Endothelial cell of umbilical vein (primary cell): ENCODE data around the gene CTDP1. TPM values are rescaled to one million over a fixed set of nuclear protein-coding genes. Genes with fewer than 3 reads are reported as not detected.

ENCODE experiments used
- BruUV-seq: library from RNA; stranded (reverse); fragments of 400-500 nt; replicated peaks from 2 replicates; lab custom pipeline; 2021; lab: Mats Ljungman, UMichigan
- CTCF ChIA-PET: fragments of 300-600, 350-600 bp; sonication (Branson Sonifier 250); formaldehyde crosslinking; loops from one replicate; lab custom pipeline; 2021; ENCODE audit warnings: antibody characterized with exemption, inconsistent platforms; lab: Charles Lee
- POLR2A ChIA-PET: fragments of 300-600, 350-600 bp; sonication (Branson Sonifier 250); formaldehyde crosslinking; loops from one replicate; lab custom pipeline; 2021; ENCODE audit warnings: antibody characterized with exemption, inconsistent platforms; lab: Charles Lee
- DNase-seq: peaks from one replicate; pipeline ENCODE4 v3.0.0-alpha.2; 2011; ENCODE audit warnings: low read depth, low spot score
- FAIRE-seq: peaks from 2 replicates; lab custom pipeline; 2011; peaks lifted over from hg19 to GRCh38; lab: Jason Lieb, UNC
- H2AFZ ChIP-seq: 2 replicates; pipeline ENCODE4 v1.6.0; 2012; ENCODE audit warnings: low read depth, low read length, control low read depth, inconsistent platforms
- H3K27ac ChIP-seq: 2 replicates; pipeline ENCODE4 v1.5.1; 2011; ENCODE audit warnings: low read depth, mild to moderate bottlenecking, control low read depth, low read length, moderate library complexity; ENCODE audit not compliant: insufficient read depth
- H3K27me3 ChIP-seq, 2 experiments: 2 replicates each; pipeline versions ENCODE4 v1.6.0 to v1.6.1; 2011; ENCODE audit warnings: low read length in 2 of 2, mixed read lengths in 1 of 2; ENCODE audit not compliant: control insufficient read depth in 2 of 2, insufficient read depth in 2 of 2
- H3K36me3 ChIP-seq, 2 experiments: 2 replicates in 1 of 2; 3 replicates in 1 of 2; pipeline ENCODE4 v1.5.1; 2011; ENCODE audit warnings: low read length in 2 of 2, mild to moderate bottlenecking in 1 of 2, moderate library complexity in 1 of 2; ENCODE audit not compliant: control insufficient read depth in 2 of 2, insufficient read depth in 2 of 2; ENCODE audit errors: extremely low read depth in 1 of 2
- H3K4me1 ChIP-seq: 3 replicates; pipeline ENCODE4 v1.5.1; 2011; ENCODE audit warnings: mild to moderate bottlenecking, low read length; ENCODE audit not compliant: control insufficient read depth, insufficient read depth; ENCODE audit errors: extremely low read depth
- H3K4me2 ChIP-seq: 2 replicates; pipeline ENCODE4 v1.6.1; 2011; ENCODE audit warnings: low read length, control low read depth, mixed read lengths; ENCODE audit not compliant: insufficient read depth
- H3K4me3 ChIP-seq, 3 experiments: fragments of 200-600 bp in 1 of 3; sonication (generic), shearing (Covaris generic) in 1 of 3; replicated peaks in 1 of 3; 2 replicates each; pipeline ENCODE4 v1.5.1; 2011 to 2016; ENCODE audit warnings: control low read depth in 3 of 3, low read length in 3 of 3, mild to moderate bottlenecking in 2 of 3, inconsistent platforms in 1 of 3, low read depth in 1 of 3, moderate library complexity in 1 of 3; ENCODE audit not compliant: insufficient read depth in 1 of 3
- H3K79me2 ChIP-seq: 2 replicates; pipeline ENCODE4 v1.6.0; 2012; ENCODE audit warnings: low read length, inconsistent platforms; ENCODE audit not compliant: control insufficient read depth, insufficient read depth
- H3K9ac ChIP-seq: replicated peaks from 2 replicates; pipeline ENCODE3; 2011; ENCODE audit warnings: low read length, control low read depth; ENCODE audit not compliant: insufficient read depth; ENCODE audit errors: extremely low read depth
- H3K9me1 ChIP-seq: replicated peaks from 3 replicates; pipeline ENCODE4 v1.6.0; 2011; ENCODE audit warnings: mild to moderate bottlenecking, low read length; ENCODE audit not compliant: control insufficient read depth, insufficient read depth; ENCODE audit errors: extremely low read depth
- H3K9me3 ChIP-seq: replicated peaks from 2 replicates; pipeline ENCODE4 v1.5.1; 2012; ENCODE audit warnings: low read length, inconsistent platforms; ENCODE audit not compliant: control insufficient read depth, insufficient read depth
- H4K20me1 ChIP-seq: replicated peaks from 2 replicates; pipeline ENCODE3; 2011; ENCODE audit warnings: mild to moderate bottlenecking, low read length; ENCODE audit not compliant: control insufficient read depth, insufficient read depth; ENCODE audit errors: extremely low read depth
- CTCF ChIP-seq, 2 donors: IDR thresholded peaks; 1 replicate in 1 of 2; 2 replicates in 1 of 2; pipeline ENCODE4 v1.5.1; 2011; ENCODE audit warnings: low read length in 2 of 2, mild to moderate bottlenecking in 2 of 2, moderate library complexity in 2 of 2, control low read depth in 1 of 2, inconsistent platforms in 1 of 2, low read depth in 1 of 2; ENCODE audit not compliant: insufficient read depth in 1 of 2; ENCODE audit errors: extremely low read depth in 1 of 2
- EZH2 ChIP-seq: IDR thresholded peaks from 2 replicates; pipeline ENCODE4 v1.6.1; 2012; ENCODE audit warnings: borderline replicate concordance, low read depth, mild to moderate bottlenecking, moderate library complexity, low read length, inconsistent platforms; ENCODE audit not compliant: severe bottlenecking
- FOS ChIP-seq: IDR thresholded peaks from 2 replicates; pipeline ENCODE4 v1.6.1; 2011; ENCODE audit warnings: mild to moderate bottlenecking, low read length, moderate library complexity, borderline replicate concordance; ENCODE audit not compliant: insufficient read depth
- GATA2 ChIP-seq: IDR thresholded peaks from 2 replicates; pipeline ENCODE4 v1.7.0; 2011; ENCODE audit warnings: low read depth, mild to moderate bottlenecking, moderate library complexity, mixed read lengths, low read length; ENCODE audit not compliant: insufficient read length, insufficient read depth
- JUN ChIP-seq: IDR thresholded peaks from 2 replicates; pipeline ENCODE4 v1.6.1; 2011; ENCODE audit warnings: borderline replicate concordance, low read depth; ENCODE audit not compliant: insufficient read length, insufficient read depth
- MYC ChIP-seq: IDR thresholded peaks from one replicate; pipeline ENCODE4 v1.6.1; 2011; ENCODE audit warnings: mild to moderate bottlenecking, low read depth, low read length
- POLR2A ChIP-seq: IDR thresholded peaks from 2 replicates; pipeline ENCODE4 v1.6.1; 2012; ENCODE audit warnings: low read depth, mild to moderate bottlenecking, control low read depth, low read length
- POLR2AphosphoS5 ChIP-seq: IDR thresholded peaks from 2 replicates; pipeline ENCODE4 v1.6.1; 2012; ENCODE audit warnings: low read depth, mild to moderate bottlenecking, control low read depth, low read length, moderate library complexity; ENCODE audit not compliant: insufficient read depth
- dilution Hi-C: fragments of 300-500 bp; cut with MboI; formaldehyde crosslinking; loops from one replicate; pipeline ENCODE4 v1.15.0; 2019; ENCODE audit warnings: low sequenced_read_pairs; ENCODE audit not compliant: extremely low pct_ligation_motif_present
- intact Hi-C: fragments of 100-400 bp; cut with micrococcal nuclease; formaldehyde crosslinking; loops from one replicate; pipeline ENCODE4 v1.10.0; 2022
- polyA plus RNA-seq, 4 experiments: library from polyadenylated mRNA; depleted of rRNA in 3 of 4; stranded (reverse) in 3 of 4; unstranded in 1 of 4; fragments of >200 nt; gene quantifications; 2 replicates each; pipeline versions ENCODE4 v1.2.1 to v1.2.3, GENCODE V29; 2011 to 2012; ENCODE audit warnings: missing spikeins in 1 of 4
- total RNA-seq: library from RNA; stranded (reverse); gene quantifications from 2 replicates; pipeline ENCODE4 v1.2.3, GENCODE V29; 2021
- TF ChIP-seq, protein P1 (sequence below): IDR thresholded peaks from 2 replicates; pipeline ENCODE4 v1.6.1; 2011; ENCODE audit not compliant: insufficient read depth, insufficient read length

CTDP1 gene
- total and polyA plus RNA-seq, 2 donors (not counting 3 experiments of a cell fraction or from before 2014, with no cell fraction given) = 15.3 to 27.6 TPM

DNA sequence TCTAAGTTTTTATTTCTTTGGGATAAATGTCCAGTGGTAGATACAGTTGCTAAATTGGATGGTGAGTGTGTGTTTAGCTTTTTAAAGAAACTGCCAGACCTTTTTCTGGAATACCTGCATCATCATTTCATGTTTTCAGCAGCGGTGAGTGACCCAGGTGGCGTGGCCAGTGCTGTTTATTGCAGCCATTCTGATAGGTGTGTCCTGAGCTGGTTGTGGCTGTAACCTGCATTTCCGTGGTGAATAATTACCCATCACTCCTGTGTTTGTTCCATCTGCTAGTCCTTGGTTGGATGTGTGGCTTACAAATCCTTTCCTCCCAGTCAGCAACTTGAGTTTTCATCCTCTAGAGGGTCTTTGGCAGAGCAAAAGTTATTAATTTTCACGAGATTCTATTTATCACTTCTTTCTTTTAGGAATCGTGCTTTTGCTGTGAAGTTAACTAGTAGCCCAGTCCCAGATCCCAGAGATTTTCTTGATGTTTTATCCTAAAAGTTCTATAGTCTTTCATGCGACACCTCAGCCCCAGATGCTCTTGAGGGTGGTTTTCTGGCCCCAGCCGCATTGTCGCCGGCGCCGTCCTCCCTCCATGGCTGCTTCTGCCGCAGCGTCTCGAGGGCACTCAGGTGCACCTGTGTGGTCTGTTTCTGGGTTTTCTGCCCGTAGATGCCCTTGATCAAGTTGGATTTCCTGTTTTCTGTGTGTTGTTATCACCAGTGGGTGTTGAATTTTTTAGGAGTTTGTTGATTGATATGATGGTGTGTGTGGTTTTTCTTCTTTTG, 44.9 kb downstream of the CTDP1 start:
- Histone ChIP-seq H3K9me3 (no peaks in the 10 kb centered on the region), H3K36me3 (peaks cover 0 to 12% of the 10 kb centered on the region in 2 experiments), H3K9me1 (no peaks in the 10 kb centered on the region), H3K4me2 (no peak overlapping the region), H3K4me3 (no peak overlapping the region), H3K9ac (no peak overlapping the region), H3K27me3 (no peaks in the 10 kb centered on the region), H4K20me1 (no peaks in the 10 kb centered on the region), H3K4me1 (no peaks in the 10 kb centered on the region), H3K79me2 (peaks cover 2% of the 10 kb centered on the region), H3K27ac (no peak overlapping the region), H2AFZ (no peak overlapping the region)
- ChIA-PET POLR2A (no interaction called here), CTCF (no interaction called here)
- TF ChIP-seq EZH2 (no peak), POLR2AphosphoS5 (no peak)
- DNase-seq = no peak
- no peak for FAIRE-seq
- intact Hi-C loops (no loop called here), dilution Hi-C loops (no loop called here)
- no TSS peak for BruUV-seq

DNA sequence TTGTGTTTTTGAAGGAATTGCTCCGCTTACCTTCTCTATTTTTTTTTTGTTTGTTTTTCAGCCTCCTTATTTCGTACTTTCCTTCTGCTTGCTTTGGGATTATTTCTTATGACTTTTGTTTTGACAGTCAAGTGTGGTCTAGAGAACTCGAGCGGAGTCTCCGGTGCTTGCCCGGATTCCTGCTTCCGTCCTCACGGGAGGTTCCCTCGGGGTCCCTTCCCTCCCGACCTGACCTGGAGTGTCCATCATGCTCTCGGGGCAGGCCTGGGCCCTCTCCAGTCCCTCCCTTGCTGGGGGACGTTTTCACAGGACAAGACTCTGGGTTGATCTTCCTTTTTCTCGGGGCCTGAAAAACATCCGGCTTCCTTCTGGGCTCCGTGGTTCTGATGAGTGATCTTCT, 45.9 kb downstream of the CTDP1 start:
- BruUV-seq = no TSS peak
- CTCF ChIA-PET = no interaction called here
- intact Hi-C loops = no loop called here

More for the DNA sequence above, 45.9 kb downstream of the CTDP1 start:
- no peak overlapping the region for H2AFZ ChIP-seq
- H3K9me1 ChIP-seq = no peaks in the 10 kb centered on the region
- FAIRE-seq (no peak), DNase-seq (no peak)
- TF ChIP-seq JUN (no peak), GATA2 (no peak), MYC (no peak), POLR2AphosphoS5 (no peak), POLR2A (no peak), FOS (no peak), EZH2 (no peak), CTCF (IDR thresholded peaks at IDR 0.05; ENCODE audit: extremely low read depth in 1 of 2, insufficient read depth in 1 of 2, low read depth in 1 of 2, low read length in 2 of 2) (no peak)
- TF ChIP-seq, protein P1, sequence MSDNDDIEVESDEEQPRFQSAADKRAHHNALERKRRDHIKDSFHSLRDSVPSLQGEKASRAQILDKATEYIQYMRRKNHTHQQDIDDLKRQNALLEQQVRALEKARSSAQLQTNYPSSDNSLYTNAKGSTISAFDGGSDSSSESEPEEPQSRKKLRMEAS = no peak
- no peak overlapping the region for H3K27ac ChIP-seq
- no peak overlapping the region for H3K4me2 ChIP-seq
- dilution Hi-C loops = no loop called here
- no peaks in the 10 kb centered on the region for H3K4me1 ChIP-seq
- POLR2A ChIA-PET = no interaction called here
- no peaks in the 10 kb centered on the region for H3K27me3 ChIP-seq
- H3K4me3 ChIP-seq = no peak overlapping the region
- H3K9ac ChIP-seq = no peak overlapping the region
- no peaks in the 10 kb centered on the region for H4K20me1 ChIP-seq
- peaks cover 2% of the 10 kb centered on the region for H3K79me2 ChIP-seq
- H3K9me3 ChIP-seq = no peaks in the 10 kb centered on the region
- H3K36me3 ChIP-seq = peaks cover 0 to 13% of the 10 kb centered on the region in 2 experiments
